Naive thymus-derived CD4-positive, alpha-beta T cell (primary cell): ENCODE results near the gene KLF7. TPM values are rescaled to one million over a fixed set of nuclear protein-coding genes. Genes with fewer than 3 reads are reported as not detected.

Source experiments
- ATAC-seq: fragments of 150-1000 bp; cut with Tn5 transposase; 2 replicates; pipeline ENCODE4 v1.10.0; 2021; ENCODE audit warnings: mild to moderate bottlenecking, moderate library complexity
- CTCF ChIA-PET: fragments of 350-600 bp; sonication (Branson Sonifier 250); formaldehyde crosslinking; loops from one replicate; lab custom pipeline; 2021; ENCODE audit warnings: antibody characterized with exemption; lab: Charles Lee
- POLR2A ChIA-PET: fragments of 350-600 bp; sonication (Branson Sonifier 250); formaldehyde crosslinking; loops from one replicate; lab custom pipeline; 2021; ENCODE audit warnings: antibody characterized with exemption, inconsistent platforms; lab: Charles Lee
- DNase-seq, 9 donors: peaks; one replicate each; pipeline versions ENCODE4 v3.0.0 to v3.0.0-alpha.2; 2020 to 2022; ENCODE audit warnings: mixed read lengths in 1 of 9
- H3K27ac ChIP-seq: one replicate; pipeline ENCODE4 v1.7.0; 2013; ENCODE audit warnings: mild to moderate bottlenecking, low read depth, low read length, moderate library complexity
- H3K27me3 ChIP-seq, 2 donors: one replicate each; pipeline ENCODE4 v1.7.0; 2013; ENCODE audit warnings: low read length in 2 of 2, mild to moderate bottlenecking in 2 of 2, moderate library complexity in 2 of 2; ENCODE audit not compliant: control insufficient read depth in 2 of 2, insufficient read depth in 2 of 2
- H3K36me3 ChIP-seq, 3 experiments: 1 replicate in 2 of 3; 2 replicates in 1 of 3; pipeline ENCODE4 v1.7.0; 2013; ENCODE audit warnings: low read length in 3 of 3, mild to moderate bottlenecking in 3 of 3, moderate library complexity in 1 of 3; ENCODE audit not compliant: insufficient read depth in 3 of 3, control insufficient read depth in 2 of 3
- H3K4me1 ChIP-seq, 2 donors: one replicate each; pipeline ENCODE4 v1.7.0; 2013; ENCODE audit warnings: low read length in 2 of 2, mild to moderate bottlenecking in 2 of 2, moderate library complexity in 1 of 2; ENCODE audit not compliant: control insufficient read depth in 2 of 2, insufficient read depth in 2 of 2
- H3K4me3 ChIP-seq: 2 replicates; pipeline ENCODE4 v1.7.0; 2013; ENCODE audit warnings: mild to moderate bottlenecking, low read length
- H3K9me3 ChIP-seq, 3 experiments: 1 replicate in 2 of 3; 2 replicates in 1 of 3; pipeline ENCODE4 v1.7.0; 2013; ENCODE audit warnings: low read length in 3 of 3; ENCODE audit not compliant: control insufficient read depth in 2 of 3
- H3K27ac Mint-ChIP-seq, 9 donors: one replicate each; pipeline ENCODE4 v1.8.0; 2020 to 2022; ENCODE audit warnings: mixed read lengths in 9 of 9, mild to moderate bottlenecking in 8 of 9, moderate library complexity in 5 of 9, inconsistent platforms in 2 of 9
- H3K27me3 Mint-ChIP-seq, 5 donors: one replicate each; pipeline ENCODE4 v1.8.0; 2021 to 2022; ENCODE audit warnings: mixed read lengths in 5 of 5, mild to moderate bottlenecking in 1 of 5
- H3K36me3 Mint-ChIP-seq, 5 donors: one replicate each; pipeline ENCODE4 v1.8.0; 2020 to 2022; ENCODE audit warnings: mixed read lengths in 5 of 5, mild to moderate bottlenecking in 3 of 5, inconsistent platforms in 1 of 5
- H3K4me1 Mint-ChIP-seq, 7 donors: one replicate each; pipeline ENCODE4 v1.8.0; 2020 to 2022; ENCODE audit warnings: mixed read lengths in 7 of 7, mild to moderate bottlenecking in 3 of 7, inconsistent platforms in 1 of 7
- H3K4me3 Mint-ChIP-seq, 10 donors: one replicate each; pipeline ENCODE4 v1.8.0; 2020 to 2022; ENCODE audit warnings: mild to moderate bottlenecking in 10 of 10, mixed read lengths in 10 of 10, moderate library complexity in 6 of 10, inconsistent platforms in 2 of 10
- H3K9me3 Mint-ChIP-seq, 11 donors: one replicate each; pipeline ENCODE4 v1.8.0; 2020 to 2022; ENCODE audit warnings: mixed read lengths in 11 of 11, mild to moderate bottlenecking in 4 of 11, inconsistent platforms in 1 of 11, moderate library complexity in 1 of 11
- intact Hi-C, 2 donors: fragments of 100-400 bp; cut with micrococcal nuclease; formaldehyde crosslinking; loops; one replicate each; pipeline ENCODE4 v1.15.1; 2023
- polyA plus RNA-seq, 2 donors: library from polyadenylated mRNA; unstranded; fragments of 300-500 nt; fragmentation: Illumina TruSeq; gene quantifications; one replicate each; pipeline ENCODE4 v1.2.3, GENCODE V29; 2021
- total RNA-seq, 6 experiments: library from RNA in 5 of 6; stranded (reverse) in 5 of 6; gene quantifications; 1 replicate in 5 of 6; 2 replicates in 1 of 6; pipeline ENCODE4 v1.2.3 and lab custom pipeline; 2021 to 2026

The KLF7 gene
- total and polyA plus RNA-seq, 7 experiments from 2014 or later = 18.7 to 93.3 (median 71.7) TPM

- intact Hi-C loops = no loop called here
- Mint-ChIP-seq H3K27me3 (peaks cover 0 to 10% (median 0%) of the 10 kb centered on the region in 5 donors), H3K27ac (no peak overlapping the region), H3K4me3 (no peak overlapping the region), H3K9me3 (peaks cover 0 to 13% (median 4%) of the 10 kb centered on the region in 11 donors), H3K4me1 (peaks cover 0 to 3% (median 0%) of the 10 kb centered on the region in 7 donors), H3K36me3 (peaks cover 3 to 15% (median 8%) of the 10 kb centered on the region in 5 donors)
- ATAC-seq (no peak), DNase-seq (no peak)
- ChIA-PET CTCF (no interaction called here), POLR2A (interaction anchor here (0.8 to 1.0 kb wide), 2 partner anchors 16 to 175 kb away, joined by 3 read pairs; no protein-coding TSS in a partner anchor)
- H3K4me1 ChIP-seq = no peaks in the 10 kb centered on the region
- no peaks in the 10 kb centered on the region for H3K9me3 ChIP-seq
- H3K27me3 ChIP-seq = no peaks in the 10 kb centered on the region
- no peak overlapping the region for H3K4me3 ChIP-seq
- H3K36me3 ChIP-seq = no peaks in the 10 kb centered on the region
- H3K27ac ChIP-seq = no peak overlapping the region
Measured at GRCh38 chr2:207184768-207185167, 19.0 kb upstream of the KLF7 start.

DNA sequence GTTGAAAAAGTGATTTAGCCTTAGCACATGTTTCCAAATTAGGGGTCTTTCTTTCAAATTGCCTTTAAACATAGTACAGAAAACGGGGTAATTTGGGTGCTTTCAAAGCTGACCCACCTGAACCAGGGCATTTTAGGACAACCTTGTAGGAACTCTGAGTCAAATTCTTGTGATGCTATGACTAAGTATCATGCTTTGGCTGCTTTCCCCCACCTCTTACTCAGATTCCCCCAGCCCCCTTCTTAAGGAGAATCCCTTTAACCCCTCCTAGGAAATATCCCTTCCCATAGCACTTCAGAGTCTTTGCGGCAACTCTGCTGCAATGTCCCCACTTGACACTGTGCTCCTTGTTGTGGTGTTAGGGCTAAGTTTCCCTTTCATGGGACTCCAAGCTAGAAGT lies 18.6 kb upstream of the KLF7 start:
- Mint-ChIP-seq H3K9me3 (peaks cover 0 to 13% (median 4%) of the 10 kb centered on the region in 11 donors), H3K36me3 (peaks cover 3 to 15% (median 8%) of the 10 kb centered on the region in 5 donors), H3K27ac (no peak overlapping the region), H3K27me3 (peaks cover 0 to 10% (median 0%) of the 10 kb centered on the region in 5 donors), H3K4me1 (peaks cover 0 to 3% (median 0%) of the 10 kb centered on the region in 7 donors), H3K4me3 (no peak overlapping the region)
- Histone ChIP-seq H3K27ac (no peak overlapping the region), H3K36me3 (no peaks in the 10 kb centered on the region), H3K4me1 (no peaks in the 10 kb centered on the region), H3K27me3 (no peaks in the 10 kb centered on the region), H3K9me3 (no peaks in the 10 kb centered on the region), H3K4me3 (no peak overlapping the region)
- DNase-seq (no peak), ATAC-seq (no peak)
- POLR2A ChIA-PET = interaction anchor here (0.8 to 1.0 kb wide), 2 partner anchors 15 to 176 kb away, joined by 3 read pairs; no protein-coding TSS in a partner anchor
- intact Hi-C loops = no loop called here
- CTCF ChIA-PET = no interaction called here

DNA sequence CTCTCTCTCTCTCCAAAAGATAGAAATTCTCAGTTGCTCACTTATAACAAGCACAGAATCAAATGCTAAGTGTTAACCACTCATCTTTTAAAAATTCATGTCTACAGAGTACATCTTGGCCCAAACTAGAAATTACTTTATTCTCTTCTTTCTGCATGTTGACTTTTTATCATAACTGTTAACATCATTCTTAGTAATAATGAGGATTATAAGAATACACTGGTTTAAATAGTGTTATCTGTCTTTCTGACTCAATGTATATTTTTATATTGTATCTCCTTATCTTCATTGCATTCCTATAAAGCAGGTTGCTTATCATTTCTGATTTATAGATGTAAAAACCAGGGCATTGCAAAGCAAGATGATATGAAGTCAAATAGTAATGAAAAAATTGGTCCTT lies 17.8 kb upstream of the KLF7 start:
- Histone ChIP-seq H3K27ac (no peak overlapping the region), H3K9me3 (no peaks in the 10 kb centered on the region), H3K27me3 (no peaks in the 10 kb centered on the region), H3K4me1 (no peaks in the 10 kb centered on the region), H3K36me3 (no peaks in the 10 kb centered on the region), H3K4me3 (no peak overlapping the region)
- H3K36me3 Mint-ChIP-seq = peaks cover 3 to 15% (median 8%) of the 10 kb centered on the region in 5 donors
- H3K27me3 Mint-ChIP-seq = peaks cover 0 to 5% (median 0%) of the 10 kb centered on the region in 5 donors
- ChIA-PET POLR2A (no interaction called here), CTCF (no interaction called here)
- DNase-seq (no peak), ATAC-seq (no peak)
- H3K4me1 Mint-ChIP-seq = peaks cover 0 to 3% (median 0%) of the 10 kb centered on the region in 7 donors
- intact Hi-C loops = no loop called here
- no peak overlapping the region for H3K4me3 Mint-ChIP-seq
- peaks cover 0 to 13% (median 4%) of the 10 kb centered on the region in 11 donors for H3K9me3 Mint-ChIP-seq
- H3K27ac Mint-ChIP-seq = no peak overlapping the region

DNA sequence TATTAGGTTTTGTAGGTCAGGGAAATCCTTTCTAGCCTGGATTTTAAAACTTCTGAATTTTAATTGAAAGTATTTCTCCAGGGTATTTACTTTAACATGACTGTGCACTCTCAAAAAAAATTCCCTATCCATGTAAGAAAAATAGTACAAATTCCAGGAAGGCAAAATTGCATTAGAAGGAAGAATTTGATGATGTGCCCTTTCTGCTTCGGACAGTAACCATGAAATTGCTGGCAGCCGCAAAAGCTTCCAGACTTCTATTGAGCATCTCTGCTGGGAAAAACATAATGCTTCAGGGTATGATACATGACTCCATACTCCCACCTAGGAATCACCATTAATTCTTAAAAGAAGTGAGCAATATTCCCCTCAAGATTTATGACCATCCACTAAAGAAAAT lies 17.2 kb upstream of the KLF7 start:
- no peak overlapping the region for H3K27ac ChIP-seq
- no peaks in the 10 kb centered on the region for H3K4me1 ChIP-seq
- ChIA-PET CTCF (no interaction called here), POLR2A (no interaction called here)
- Mint-ChIP-seq H3K27ac (no peak overlapping the region), H3K4me3 (no peak overlapping the region), H3K36me3 (peaks cover 3 to 15% (median 8%) of the 10 kb centered on the region in 5 donors), H3K9me3 (peaks cover 0 to 13% (median 4%) of the 10 kb centered on the region in 11 donors), H3K27me3 (peaks cover 0 to 5% (median 0%) of the 10 kb centered on the region in 5 donors), H3K4me1 (peaks cover 0 to 3% (median 0%) of the 10 kb centered on the region in 7 donors)
- no peak for ATAC-seq
- intact Hi-C loops = no loop called here
- H3K4me3 ChIP-seq = no peak overlapping the region
- no peak for DNase-seq
- no peaks in the 10 kb centered on the region for H3K36me3 ChIP-seq
- no peaks in the 10 kb centered on the region for H3K9me3 ChIP-seq
- no peaks in the 10 kb centered on the region for H3K27me3 ChIP-seq

DNA sequence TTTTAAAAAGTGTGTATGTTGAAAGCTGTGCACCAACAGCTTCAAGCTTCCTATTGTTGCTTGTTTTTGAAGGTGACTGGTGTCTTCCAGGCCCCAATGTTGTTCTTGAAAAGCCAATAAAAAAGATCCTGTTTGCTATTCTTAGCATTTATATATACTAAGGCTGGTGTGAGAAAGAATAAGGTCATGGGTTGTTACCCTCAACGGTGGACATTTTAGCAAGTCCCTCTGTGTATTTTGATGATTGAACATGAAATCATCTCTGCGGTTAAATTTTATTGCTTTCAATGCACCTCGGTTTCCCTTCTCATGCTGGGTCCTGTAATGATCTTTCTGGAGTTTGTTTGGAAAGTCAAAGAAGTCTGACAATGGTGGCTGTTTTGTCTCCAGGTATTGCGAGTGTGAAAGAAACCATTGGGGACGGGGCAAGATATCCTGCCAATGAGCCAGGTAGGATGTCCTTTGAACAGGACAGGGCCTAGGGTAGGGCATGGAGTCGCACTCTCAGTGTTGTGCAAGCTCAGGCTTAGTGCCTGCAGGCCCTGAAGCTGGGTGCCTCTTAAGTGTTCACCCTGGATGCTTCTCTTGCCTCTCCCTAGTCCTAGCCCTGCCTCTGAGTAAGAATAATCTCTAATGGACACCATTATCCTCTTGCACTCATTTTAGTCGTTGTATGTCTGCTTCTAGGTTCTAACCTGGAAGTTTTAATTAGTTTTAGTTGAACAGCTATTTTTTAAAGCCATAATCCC lies 16.0 kb upstream of the KLF7 start:
- Histone ChIP-seq H3K4me1 (no peaks in the 10 kb centered on the region), H3K36me3 (no peaks in the 10 kb centered on the region), H3K4me3 (no peak overlapping the region), H3K9me3 (no peaks in the 10 kb centered on the region), H3K27ac (no peak overlapping the region), H3K27me3 (no peaks in the 10 kb centered on the region)
- no peak for DNase-seq
- Mint-ChIP-seq H3K9me3 (peaks cover 0 to 3% (median 0%) of the 10 kb centered on the region in 11 donors), H3K4me3 (no peak overlapping the region), H3K36me3 (peaks cover 0 to 5% (median 0%) of the 10 kb centered on the region in 5 donors), H3K4me1 (peaks cover 0 to 5% (median under 1%) of the 10 kb centered on the region in 7 donors), H3K27ac (no peak overlapping the region), H3K27me3 (peaks cover 0 to 9% (median 0%) of the 10 kb centered on the region in 5 donors)
- intact Hi-C loops = no loop called here
- ChIA-PET POLR2A (no interaction called here), CTCF (no interaction called here)
- ATAC-seq = no peak

GRCh38 chr2:207180741-207181140 lies 15.0 kb upstream of the KLF7 start:
- Histone ChIP-seq H3K9me3 (no peaks in the 10 kb centered on the region), H3K27me3 (no peaks in the 10 kb centered on the region), H3K4me1 (no peaks in the 10 kb centered on the region), H3K27ac (no peak overlapping the region), H3K36me3 (no peaks in the 10 kb centered on the region), H3K4me3 (no peak overlapping the region)
- Mint-ChIP-seq H3K36me3 (no peaks in the 10 kb centered on the region), H3K27me3 (peaks cover 0 to 9% (median 0%) of the 10 kb centered on the region in 5 donors), H3K27ac (no peak overlapping the region), H3K9me3 (no peaks in the 10 kb centered on the region), H3K4me1 (peaks cover 3 to 11% (median 4%) of the 10 kb centered on the region in 7 donors), H3K4me3 (no peak overlapping the region)
- DNase-seq (no peak), ATAC-seq (no peak)
- intact Hi-C loops = no loop called here
- ChIA-PET CTCF (interaction anchor here (0.9 kb wide), 1 partner anchor 38 kb away, joined by 3 read pairs; no protein-coding TSS in a partner anchor), POLR2A (interaction anchor here (0.6 kb wide), 1 partner anchor 15 kb away, joined by 3 read pairs; the partner anchor contains the start of gene KLF7)
